ENCODE data around the gene ANXA6. TPM values are rescaled to one million over a fixed set of nuclear protein-coding genes. Genes with fewer than 3 reads are reported as not detected.

The ANXA6 gene
- total RNA-seq, 3 donors from 2014 or later (not counting 1 experiment from before 2014, with no cell fraction given), result 504 to 629 (median 535) TPM

GRCh38 chr5:151123897-151124751, 33.5 kb downstream of the ANXA6 start:
- no peaks in the 10 kb centered on the region for H3K9me3 Mint-ChIP-seq
- WGBS (ENCODE audit: insufficient coverage), result 63% methylated on average over 17 of the region's 17 CpGs
- peaks cover 30% of the 10 kb centered on the region for H3K36me3 Mint-ChIP-seq
- intact Hi-C loops (cut with micrococcal nuclease), result no loop called here
- DNase-seq (peak in 1 of 2 donors; percentile 41), ATAC-seq (no peak)
- H3K4me1 Mint-ChIP-seq, result peaks cover 39 to 41% of the 10 kb centered on the region in 2 donors
- Histone ChIP-seq H3K9me3 (ENCODE audit: control insufficient read depth, insufficient read depth, low read length) (no peaks in the 10 kb centered on the region), H3K27me3 (ENCODE audit: control insufficient read depth, insufficient read depth, low read length) (no peaks in the 10 kb centered on the region), H3K36me3 (ENCODE audit: control insufficient read depth, insufficient read depth, low read length) (peaks cover 98% of the 10 kb centered on the region), H3K4me1 (ENCODE audit: control insufficient read depth, insufficient read depth, low read length) (peaks cover 30% of the 10 kb centered on the region), H3K4me3 (ENCODE audit: low read length) (no peak overlapping the region), H3K27ac (ENCODE audit: low read length) (peak overlapping the region; percentile 62)
- no peak for TF ChIP-seq CTCF (IDR thresholded peaks at IDR 0.05)
- no peaks in the 10 kb centered on the region for H3K27me3 Mint-ChIP-seq (ENCODE audit: low read depth in 2 of 2)
- H3K4me3 Mint-ChIP-seq, result no peak overlapping the region
- peak overlapping the region; percentile 16 to 67 for H3K27ac Mint-ChIP-seq

DNA sequence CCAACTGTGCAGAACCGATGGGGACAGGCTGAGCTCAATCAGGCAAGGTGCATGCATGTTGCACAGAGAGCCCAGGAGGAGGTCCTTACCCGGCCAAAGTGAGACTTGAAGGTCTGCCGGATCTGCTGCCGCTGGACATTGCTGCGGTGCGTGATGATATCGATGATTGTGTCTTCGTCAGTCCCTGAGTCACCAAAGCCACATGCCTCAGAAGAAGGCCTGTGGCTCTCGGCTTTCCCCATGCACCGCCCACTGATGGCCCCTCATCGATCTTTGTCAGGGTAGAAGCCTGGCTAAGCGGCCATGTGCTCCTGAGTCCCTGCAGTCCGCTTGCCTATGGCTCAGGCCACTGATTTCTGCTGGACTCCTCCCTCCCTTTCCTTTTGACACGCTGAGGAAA, 34.8 kb downstream of the ANXA6 start:
- H3K4me1 ChIP-seq (ENCODE audit: control insufficient read depth, insufficient read depth, low read length), result peaks cover 30% of the 10 kb centered on the region
- 93% methylated on average over 14 of the region's 14 CpGs for WGBS (ENCODE audit: insufficient coverage)

GRCh38 chr5:151121665-151122064, 35.9 kb downstream of the ANXA6 start:
- Mint-ChIP-seq H3K4me1 (peaks cover 32 to 33% of the 10 kb centered on the region in 2 donors), H3K36me3 (peaks cover 24% of the 10 kb centered on the region), H3K27me3 (ENCODE audit: low read depth in 2 of 2) (no peaks in the 10 kb centered on the region), H3K27ac (peak overlapping the region; percentile 75 to 82), H3K9me3 (no peaks in the 10 kb centered on the region), H3K4me3 (no peak overlapping the region)
- no peak for TF ChIP-seq CTCF (IDR thresholded peaks at IDR 0.05)
- ATAC-seq (no peak), DNase-seq (no peak)
- Histone ChIP-seq H3K4me1 (ENCODE audit: control insufficient read depth, insufficient read depth, low read length) (peaks cover 30% of the 10 kb centered on the region), H3K9me3 (ENCODE audit: control insufficient read depth, insufficient read depth, low read length) (no peaks in the 10 kb centered on the region), H3K36me3 (ENCODE audit: control insufficient read depth, insufficient read depth, low read length) (peaks cover 98% of the 10 kb centered on the region), H3K4me3 (ENCODE audit: low read length) (no peak overlapping the region), H3K27ac (ENCODE audit: low read length) (no peak overlapping the region), H3K27me3 (ENCODE audit: control insufficient read depth, insufficient read depth, low read length) (no peaks in the 10 kb centered on the region)
- WGBS (ENCODE audit: insufficient coverage), result 95% methylated on average over 5 of the region's 5 CpGs
- intact Hi-C loops (cut with micrococcal nuclease), result no loop called here

More for the DNA sequence above, 34.8 kb downstream of the ANXA6 start:
- Histone ChIP-seq H3K27ac (ENCODE audit: low read length) (no peak overlapping the region), H3K9me3 (ENCODE audit: control insufficient read depth, insufficient read depth, low read length) (no peaks in the 10 kb centered on the region), H3K27me3 (ENCODE audit: control insufficient read depth, insufficient read depth, low read length) (no peaks in the 10 kb centered on the region), H3K4me3 (ENCODE audit: low read length) (no peak overlapping the region), H3K36me3 (ENCODE audit: control insufficient read depth, insufficient read depth, low read length) (peaks cover 97% of the 10 kb centered on the region)
- no peak for ATAC-seq
- intact Hi-C loops (cut with micrococcal nuclease), result no loop called here
- Mint-ChIP-seq H3K27me3 (ENCODE audit: low read depth in 2 of 2) (no peaks in the 10 kb centered on the region), H3K4me3 (no peak overlapping the region), H3K27ac (peak overlapping the region in 1 of 2 donors; percentile 67), H3K4me1 (peaks cover 34 to 37% of the 10 kb centered on the region in 2 donors), H3K36me3 (peaks cover 25% of the 10 kb centered on the region), H3K9me3 (no peaks in the 10 kb centered on the region)
- TF ChIP-seq CTCF (IDR thresholded peaks at IDR 0.05), result no peak
- no peak for DNase-seq

Data from natural killer cell (primary cell).